Measurements from ENCODE around the gene SLAMF7.
"Not testable (repeated sequence)": the region's sequence is repeated elsewhere in the genome, so short reads cannot be mapped to it uniquely, and the experiment has no call there.

The SLAMF7 gene

GRCh38 chr1:160711602-160712311, 27.3 kb upstream of the SLAMF7 start, which contains the start of gene CD48:
TSS of gene CD48 (minus strand) at chr1:160711822. CDS start at chr1:160711763, 59 bp downstream.
- CTCF ChIA-PET: no interaction called here
- TF ChIP-seq CTCF (conservative IDR thresholded peaks at IDR 0.05; ENCODE audit: low read depth): no peak
- POLR2A ChIA-PET (ENCODE audit: low non-redundant PET): no interaction called here
- DNase-seq (ENCODE audit: low spot score): no peak
- H3K27ac ChIP-seq: no peak within 1 kb of the TSS

- POLR2A ChIA-PET (ENCODE audit: low non-redundant PET); H3K27ac ChIP-seq; CTCF ChIA-PET; DNase-seq (ENCODE audit: low spot score): not testable (repeated sequence)
Measured at GRCh38 chr1:160712525-160713080, 26.4 kb upstream of the SLAMF7 start.

GRCh38 chr1:160713161-160713560, 25.9 kb upstream of the SLAMF7 start:
- CTCF ChIA-PET: no interaction called here
- POLR2A ChIA-PET (ENCODE audit: low non-redundant PET): no interaction called here
- H3K27ac ChIP-seq: no peak overlapping the region
- no peak for DNase-seq (ENCODE audit: low spot score)
- no peak for TF ChIP-seq CTCF (conservative IDR thresholded peaks at IDR 0.05; ENCODE audit: low read depth)

- CTCF ChIA-PET; H3K27ac ChIP-seq; POLR2A ChIA-PET (ENCODE audit: low non-redundant PET); DNase-seq (ENCODE audit: low spot score): not testable (repeated sequence)
Measured at GRCh38 chr1:160714034-160714648, 24.9 kb upstream of the SLAMF7 start.

- DNase-seq (ENCODE audit: low spot score): no peak
- ChIA-PET CTCF (no interaction called here), POLR2A (ENCODE audit: low non-redundant PET) (no interaction called here)
- H3K27ac ChIP-seq: no peak overlapping the region
- TF ChIP-seq CTCF (conservative IDR thresholded peaks at IDR 0.05; ENCODE audit: low read depth): no peak
Measured at GRCh38 chr1:160716013-160716412, 23.0 kb upstream of the SLAMF7 start.

- H3K27ac ChIP-seq: no peak overlapping the region
- DNase-seq (ENCODE audit: low spot score): no peak
- TF ChIP-seq CTCF (conservative IDR thresholded peaks at IDR 0.05; ENCODE audit: low read depth): no peak
- POLR2A ChIA-PET (ENCODE audit: low non-redundant PET): no interaction called here
- CTCF ChIA-PET: no interaction called here
Measured at GRCh38 chr1:160717306-160717705, 21.7 kb upstream of the SLAMF7 start.

GRCh38 chr1:160718210-160718609, 20.8 kb upstream of the SLAMF7 start:
- TF ChIP-seq CTCF (conservative IDR thresholded peaks at IDR 0.05; ENCODE audit: low read depth): no peak
- no peak for DNase-seq (ENCODE audit: low spot score)
- POLR2A ChIA-PET (ENCODE audit: low non-redundant PET): no interaction called here

More at GRCh38 chr1:160718210-160718609, 20.8 kb upstream of the SLAMF7 start:
- H3K27ac ChIP-seq: no peak overlapping the region
- CTCF ChIA-PET: no interaction called here

Measured in RWPE1 (cell line).